BLaER1 treated with 17β-estradiol and CSF1 and Interleukin-3, amounts not matched to agents 10 nM and 100 nM (cell line): ENCODE results near the gene GPC4.
A peak's percentile ranks its signal among the peaks of the same experiment; 100 is the strongest.

Source experiments
- H3K27ac ChIP-seq, 11 experiments: shearing (Covaris generic); formaldehyde crosslinking; 2 replicates each; pipeline ENCODE4 v1.8.1; 2022
- H3K27me3 ChIP-seq, 11 experiments: shearing (Covaris generic); formaldehyde crosslinking; 2 replicates each; pipeline ENCODE4 v1.8.1; 2022
- H3K36me3 ChIP-seq, 11 experiments: shearing (Covaris generic); formaldehyde crosslinking; 2 replicates each; pipeline ENCODE4 v1.8.1; 2022
- H3K4me1 ChIP-seq, 10 experiments: shearing (Covaris generic); formaldehyde crosslinking; 2 replicates each; pipeline ENCODE4 v1.8.1; 2022
- H3K4me2 ChIP-seq, 11 experiments: shearing (Covaris generic); formaldehyde crosslinking; 2 replicates each; pipeline ENCODE4 v1.8.1; 2022
- H3K4me3 ChIP-seq, 10 experiments: shearing (Covaris generic); formaldehyde crosslinking; 2 replicates each; pipeline ENCODE4 v1.8.1; 2022
- H3K9ac ChIP-seq, 11 experiments: shearing (Covaris generic); formaldehyde crosslinking; 2 replicates each; pipeline ENCODE4 v1.8.1; 2022
- H3K9me3 ChIP-seq, 11 experiments: shearing (Covaris generic); formaldehyde crosslinking; replicated peaks in 1 of 11; 2 replicates each; pipeline ENCODE4 v1.8.1; 2022
- H4K20me1 ChIP-seq, 11 experiments: shearing (Covaris generic); formaldehyde crosslinking; 2 replicates each; pipeline ENCODE4 v1.8.1; 2022
- Cebpa-rat ChIP-seq, 11 experiments: shearing (Covaris generic); IDR thresholded peaks; 2 replicates each; pipeline ENCODE4 v1.8.1; 2022

The GPC4 gene

DNA sequence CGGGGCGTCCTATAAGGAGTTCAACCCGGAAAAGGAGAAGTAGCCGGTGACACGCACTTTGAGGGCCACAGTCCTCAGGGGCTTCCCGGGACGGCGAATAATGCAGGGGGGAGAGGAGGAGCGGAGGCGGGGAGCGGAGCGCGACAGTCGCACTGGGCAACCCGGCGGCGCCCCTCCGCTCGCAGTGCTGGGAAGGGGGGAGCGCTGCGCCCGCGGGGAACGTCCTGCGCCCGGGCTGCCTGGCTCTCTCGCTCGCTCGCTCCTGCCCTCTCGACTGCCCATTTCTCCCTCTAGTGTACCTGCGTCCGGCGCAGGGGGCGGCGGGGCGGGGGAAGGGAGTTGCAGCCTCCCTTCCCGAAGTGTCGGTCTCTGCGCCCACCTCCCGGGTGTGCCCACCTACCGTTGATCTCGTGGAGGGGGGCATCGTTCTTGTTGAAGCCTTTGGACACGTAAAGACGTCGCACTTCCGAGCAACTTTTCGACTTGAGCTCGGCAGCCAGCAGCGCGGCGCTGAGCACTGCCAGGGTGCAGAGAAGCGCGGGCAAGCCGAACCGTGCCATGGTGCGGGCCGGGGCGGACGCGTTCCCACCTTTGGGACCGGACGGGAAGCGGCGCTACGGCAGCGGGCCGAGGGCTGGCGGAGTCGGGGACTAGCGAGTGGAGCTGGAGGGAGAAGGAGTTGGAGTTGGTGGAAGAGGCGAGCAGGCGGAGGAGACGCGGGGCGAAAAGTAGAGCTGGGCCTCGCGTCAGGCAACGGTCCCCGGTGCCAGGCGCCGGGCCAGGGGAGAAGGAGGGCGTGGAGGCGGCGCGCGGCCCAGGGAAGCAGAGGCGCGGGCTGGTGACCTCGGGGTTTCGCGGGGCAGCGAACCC, 648 bp downstream of the GPC4 start:
- no peak overlapping the region for H3K27ac ChIP-seq
- H3K4me1 ChIP-seq, result peaks cover 0 to 16% (median 15%) of the 10 kb centered on the region in 10 experiments; a peak in 14 of 20 replicates
- H3K36me3 ChIP-seq, result no peaks in the 10 kb centered on the region
- no peak for TF ChIP-seq Cebpa-rat (IDR thresholded peaks at IDR 0.05)
- peaks cover 4 to 34% (median 21%) of the 10 kb centered on the region in 11 experiments; a peak in 15 of 22 replicates for H3K9me3 ChIP-seq
- peak overlapping the region in 5 of 11 experiments; percentile 6 to 37 (median 19); a peak in 4 of 22 replicates for H3K9ac ChIP-seq
- peak overlapping the region; percentile 46 to 63 (median 54) for H3K4me3 ChIP-seq
- peaks cover 98 to 100% (median 99%) of the 10 kb centered on the region in 11 experiments for H3K27me3 ChIP-seq
- H4K20me1 ChIP-seq, result peaks cover 0 to 38% (median 10%) of the 10 kb centered on the region in 11 experiments; a peak in 9 of 22 replicates
- H3K4me2 ChIP-seq, result peak overlapping the region; percentile 67 to 94 (median 84)

DNA sequence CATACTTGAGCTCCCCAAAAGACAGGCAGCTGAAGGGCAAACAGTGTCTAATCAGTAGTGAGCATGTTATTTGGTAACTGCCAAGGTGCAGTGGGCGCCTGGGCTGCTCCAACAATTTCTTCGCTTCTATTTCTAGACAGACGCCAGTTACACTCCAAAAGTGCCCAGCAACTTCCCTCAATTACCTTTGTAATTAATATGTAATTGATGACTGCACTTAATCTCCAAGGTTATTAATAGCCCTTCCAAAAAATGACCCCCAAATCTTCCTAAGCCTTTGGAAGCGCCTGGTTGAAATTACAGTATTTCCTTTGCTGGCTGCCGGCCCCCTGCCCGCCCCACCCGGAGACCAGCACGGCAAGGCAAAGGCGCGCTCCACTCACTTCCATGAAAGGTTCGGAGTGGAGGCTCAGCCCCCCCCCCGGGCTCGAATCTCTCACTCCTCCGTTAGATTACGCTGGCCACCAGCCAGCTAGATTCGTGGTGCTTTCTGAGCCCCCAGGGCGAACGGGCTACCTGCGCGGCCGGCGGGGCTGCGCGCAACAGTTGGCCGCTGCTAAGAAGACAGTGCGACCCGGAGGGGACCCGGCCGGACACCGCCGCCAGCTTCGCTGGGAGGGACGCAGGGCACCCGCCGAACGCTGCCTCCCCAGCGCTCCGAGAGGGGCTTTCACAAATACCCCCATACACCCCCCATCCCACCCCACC, 1.9 kb downstream of the GPC4 start:
- Histone ChIP-seq H3K27me3 (peaks cover 95 to 100% (median 100%) of the 10 kb centered on the region in 11 experiments), H4K20me1 (peaks cover 0 to 38% (median 10%) of the 10 kb centered on the region in 11 experiments; a peak in 9 of 22 replicates), H3K9me3 (peaks cover 4 to 30% (median 21%) of the 10 kb centered on the region in 11 experiments; a peak in 15 of 22 replicates), H3K4me1 (peaks cover 0 to 16% (median 15%) of the 10 kb centered on the region in 10 experiments; a peak in 14 of 20 replicates), H3K36me3 (no peaks in the 10 kb centered on the region), H3K27ac (no peak overlapping the region), H3K4me3 (0 out of 20 replicates have a peak overlapping the region, but pooled peaks of 3 of the 10 experiments have one; percentile 9 to 59 (median 55)), H3K9ac (no peak overlapping the region), H3K4me2 (peak overlapping the region in 6 of 11 experiments; percentile 67 to 86 (median 78); a peak in 9 of 22 replicates)
- no peak for TF ChIP-seq Cebpa-rat (IDR thresholded peaks at IDR 0.05)

DNA sequence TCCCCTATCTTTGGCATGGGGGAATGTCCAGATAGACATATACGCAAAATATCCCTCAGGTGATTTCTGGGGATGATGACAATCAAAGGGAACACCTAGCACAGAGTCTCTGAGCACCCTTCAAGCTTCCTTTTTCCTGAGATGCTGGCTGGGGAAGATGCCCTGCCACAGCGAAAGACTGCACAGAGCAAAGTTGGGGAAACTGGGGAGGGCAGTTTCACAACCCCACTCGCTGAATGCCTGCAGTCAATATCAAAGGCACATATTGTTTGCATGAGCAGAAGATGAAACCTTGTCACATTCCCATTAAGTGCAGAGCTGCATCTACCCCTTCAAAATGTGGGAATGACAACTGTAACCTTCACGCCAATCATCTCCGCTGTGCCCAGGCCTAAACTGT, 2.6 kb downstream of the GPC4 start:
- Histone ChIP-seq H3K27ac (no peak overlapping the region), H3K27me3 (peaks cover 94 to 100% (median 100%) of the 10 kb centered on the region in 11 experiments), H3K9ac (no peak overlapping the region)

DNA sequence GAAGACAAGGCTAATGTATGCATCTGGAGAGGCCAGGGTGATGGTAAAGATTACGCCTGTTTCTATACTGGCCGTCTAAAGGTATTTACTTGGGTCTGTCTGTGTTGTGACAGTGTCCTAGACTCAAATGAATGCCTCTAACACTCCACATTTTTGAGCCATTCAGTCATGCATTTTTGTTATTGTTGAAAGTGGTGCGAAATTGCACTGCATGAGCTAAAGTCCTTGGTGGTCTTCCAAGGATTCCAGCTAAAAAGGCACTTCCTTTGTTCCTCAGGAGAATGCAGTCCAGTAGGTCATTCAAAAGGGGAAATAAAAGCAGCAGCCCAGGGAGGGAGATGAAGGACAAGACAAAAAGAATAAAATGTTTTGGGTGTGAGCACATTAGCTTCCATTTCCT, 3.0 kb downstream of the GPC4 start:
- peaks cover 0 to 16% (median 15%) of the 10 kb centered on the region in 10 experiments; a peak in 14 of 20 replicates for H3K4me1 ChIP-seq
- no peak overlapping the region for H3K4me3 ChIP-seq
- peaks cover 0 to 38% (median 10%) of the 10 kb centered on the region in 11 experiments; a peak in 9 of 22 replicates for H4K20me1 ChIP-seq
- H3K36me3 ChIP-seq, result no peaks in the 10 kb centered on the region
- peaks cover 0 to 20% (median 15%) of the 10 kb centered on the region in 11 experiments; a peak in 11 of 22 replicates for H3K9me3 ChIP-seq
- no peak overlapping the region for H3K4me2 ChIP-seq
- H3K9ac ChIP-seq, result no peak overlapping the region
- H3K27ac ChIP-seq, result no peak overlapping the region
- H3K27me3 ChIP-seq, result peaks cover 94 to 100% (median 100%) of the 10 kb centered on the region in 11 experiments
- no peak for TF ChIP-seq Cebpa-rat (IDR thresholded peaks at IDR 0.05)

More for the DNA sequence above, 2.6 kb downstream of the GPC4 start:
- Histone ChIP-seq H3K4me2 (no peak overlapping the region), H4K20me1 (peaks cover 0 to 38% (median 10%) of the 10 kb centered on the region in 11 experiments; a peak in 9 of 22 replicates), H3K36me3 (no peaks in the 10 kb centered on the region), H3K4me3 (no peak overlapping the region), H3K9me3 (peaks cover 0 to 24% (median 16%) of the 10 kb centered on the region in 11 experiments; a peak in 12 of 22 replicates), H3K4me1 (peaks cover 0 to 16% (median 15%) of the 10 kb centered on the region in 10 experiments; a peak in 14 of 20 replicates)
- no peak for TF ChIP-seq Cebpa-rat (IDR thresholded peaks at IDR 0.05)

DNA sequence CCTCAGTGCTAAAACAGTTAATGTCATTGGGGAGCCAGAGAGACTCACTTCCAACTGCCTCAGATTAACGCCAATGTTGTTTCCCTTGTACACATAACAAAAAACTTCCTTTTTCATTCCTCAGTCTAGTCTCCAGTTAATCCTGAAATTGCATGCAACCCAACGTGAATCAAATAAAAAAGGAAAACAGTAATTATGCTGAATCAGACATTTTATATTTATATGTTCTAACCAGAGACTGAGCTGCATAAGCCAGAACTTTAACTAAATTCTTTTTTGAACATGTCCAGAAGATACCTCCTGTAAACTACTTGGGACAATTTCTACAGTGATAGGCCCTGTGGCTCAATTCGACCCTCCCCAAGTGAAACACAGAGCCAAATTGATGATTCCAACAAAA, 4.7 kb downstream of the GPC4 start:
- Histone ChIP-seq H3K4me1 (peaks cover 0 to 11% (median 9%) of the 10 kb centered on the region in 10 experiments; a peak in 14 of 20 replicates), H3K4me3 (no peak overlapping the region), H3K4me2 (no peak overlapping the region), H3K27me3 (peaks cover 84 to 99% (median 95%) of the 10 kb centered on the region in 11 experiments), H3K9me3 (peaks cover 0 to 11% (median under 1%) of the 10 kb centered on the region in 11 experiments; a peak in 9 of 22 replicates), H3K27ac (no peak overlapping the region), H4K20me1 (peaks cover 0 to 38% (median 8%) of the 10 kb centered on the region in 11 experiments; a peak in 9 of 22 replicates), H3K36me3 (no peaks in the 10 kb centered on the region), H3K9ac (no peak overlapping the region)
- TF ChIP-seq Cebpa-rat (IDR thresholded peaks at IDR 0.05), result no peak

DNA sequence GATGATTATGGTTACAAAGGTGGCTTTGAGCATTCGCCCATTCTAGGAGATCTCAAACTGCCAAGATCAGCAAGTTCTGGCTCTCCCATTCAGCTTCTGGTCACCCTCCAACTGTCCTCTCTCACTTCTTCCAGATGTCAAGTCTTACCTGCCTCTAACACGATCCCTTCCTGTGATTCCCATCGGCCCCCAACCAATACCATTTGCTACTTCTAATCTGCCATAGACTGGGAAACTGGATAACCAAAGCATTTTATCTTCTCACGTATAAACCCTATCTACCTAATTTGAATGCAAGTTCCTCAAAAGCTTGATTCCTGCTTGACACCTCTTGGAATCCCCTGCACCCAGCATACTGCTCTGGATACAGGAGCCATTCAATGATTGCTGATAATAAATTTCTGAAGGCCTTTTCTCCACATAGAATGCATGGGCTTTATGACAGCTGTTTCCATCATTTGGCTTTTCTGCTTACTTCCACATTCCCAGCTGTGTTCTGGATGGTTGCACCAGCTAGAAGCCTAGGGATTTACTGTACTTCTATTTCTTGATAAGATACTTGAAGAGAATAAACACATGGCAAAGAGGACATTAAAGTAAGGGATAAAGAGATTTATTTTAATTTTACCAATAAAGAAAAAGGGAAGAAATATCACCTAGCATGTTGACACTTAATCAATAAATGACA, 9.6 kb downstream of the GPC4 start:
- H3K36me3 ChIP-seq, result no peaks in the 10 kb centered on the region
- 0 out of 22 replicates have a peak, but pooled peaks cover 0 to 3% (median 0%) of the 10 kb centered on the region in 11 experiments for H4K20me1 ChIP-seq
- no peak overlapping the region for H3K4me3 ChIP-seq
- no peak for TF ChIP-seq Cebpa-rat (IDR thresholded peaks at IDR 0.05)
- H3K9ac ChIP-seq, result no peak overlapping the region
- H3K9me3 ChIP-seq, result peaks cover 0 to 4% (median 0%) of the 10 kb centered on the region in 11 experiments; a peak in 1 of 22 replicates
- no peak overlapping the region for H3K27ac ChIP-seq
- peaks cover 68 to 98% (median 93%) of the 10 kb centered on the region in 11 experiments for H3K27me3 ChIP-seq
- no peak overlapping the region for H3K4me2 ChIP-seq
- H3K4me1 ChIP-seq, result no peaks in the 10 kb centered on the region

DNA sequence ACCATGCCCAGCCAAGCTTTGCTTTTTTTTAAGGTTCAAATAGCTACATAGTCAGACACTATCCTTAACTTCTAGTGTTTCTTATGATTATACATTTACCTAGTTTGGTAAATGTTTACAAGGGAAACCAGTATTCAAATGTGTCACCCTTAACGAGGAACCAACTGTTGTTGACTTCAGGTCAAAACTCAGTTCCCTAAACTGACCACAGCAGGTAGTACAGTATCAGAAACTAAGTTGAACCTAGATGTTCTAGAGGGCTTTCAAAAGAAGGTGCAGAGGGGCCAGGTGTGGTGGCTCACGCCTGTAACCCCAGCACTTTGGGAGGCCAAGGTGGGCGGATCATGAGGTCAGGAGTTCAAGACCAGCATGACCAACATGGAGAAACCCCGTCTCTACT, 11.3 kb downstream of the GPC4 start:
- no peak for TF ChIP-seq Cebpa-rat (IDR thresholded peaks at IDR 0.05)
- no peaks in the 10 kb centered on the region for H3K36me3 ChIP-seq

More for the DNA sequence above, 11.3 kb downstream of the GPC4 start:
- Histone ChIP-seq H3K9ac (no peak overlapping the region), H3K9me3 (peaks cover 0 to 13% (median 0%) of the 10 kb centered on the region in 11 experiments; a peak in 5 of 22 replicates), H4K20me1 (peaks cover 0 to 3% (median 0%) of the 10 kb centered on the region in 11 experiments; a peak in 1 of 22 replicates), H3K4me3 (no peak overlapping the region), H3K4me2 (no peak overlapping the region), H3K27me3 (peaks cover 67 to 98% (median 94%) of the 10 kb centered on the region in 11 experiments), H3K4me1 (no peaks in the 10 kb centered on the region), H3K27ac (no peak overlapping the region)
